Mesendoderm (in vitro differentiated cells): Measurements from ENCODE around the gene KEL.

ENCODE experiments used
- DNase-seq: peaks from one replicate; pipeline ENCODE4 v3.0.0; 2013
- H2AK5ac ChIP-seq: 2 replicates; pipeline ENCODE4 v1.6.1; 2013; ENCODE audit warnings: low read length, inconsistent platforms
- H2BK120ac ChIP-seq: 2 replicates; pipeline ENCODE4 v1.6.1; 2013; ENCODE audit warnings: low read depth, mild to moderate bottlenecking, low read length, moderate library complexity, mixed read lengths
- H2BK15ac ChIP-seq: replicated peaks from 2 replicates; pipeline ENCODE4 v1.6.1; 2013; ENCODE audit warnings: low read depth, mild to moderate bottlenecking, moderate library complexity
- H2BK5ac ChIP-seq: 2 replicates; pipeline ENCODE4 v1.6.1; 2013; ENCODE audit warnings: low read length, inconsistent platforms
- H3K18ac ChIP-seq: 2 replicates; pipeline ENCODE4 v1.6.1; 2013; ENCODE audit warnings: mild to moderate bottlenecking, low read length, mixed read lengths
- H3K23ac ChIP-seq: one replicate; pipeline ENCODE4 v1.6.1; 2013; ENCODE audit warnings: low read length
- H3K27ac ChIP-seq: 2 replicates; pipeline ENCODE4 v1.5.1; 2013; ENCODE audit warnings: low read depth, mild to moderate bottlenecking, inconsistent platforms, low read length, moderate library complexity
- H3K27me3 ChIP-seq: 2 replicates; pipeline ENCODE4 v1.6.1; 2013; ENCODE audit warnings: low read length, control low read depth, mild to moderate bottlenecking, inconsistent platforms; ENCODE audit not compliant: insufficient read depth, poor library complexity
- H3K36me3 ChIP-seq: 2 replicates; pipeline ENCODE4 v1.6.1; 2013; ENCODE audit warnings: low read length, inconsistent platforms; ENCODE audit not compliant: control insufficient read depth, insufficient read depth
- H3K4ac ChIP-seq: one replicate; pipeline ENCODE4 v1.6.1; 2013; ENCODE audit warnings: low read depth, mild to moderate bottlenecking, low read length, moderate library complexity
- H3K4me1 ChIP-seq: 2 replicates; pipeline ENCODE4 v1.6.1; 2013; ENCODE audit warnings: low read depth, low read length, inconsistent platforms; ENCODE audit not compliant: control insufficient read depth
- H3K4me2 ChIP-seq: 2 replicates; pipeline ENCODE4 v1.6.1; 2013; ENCODE audit warnings: low read length
- H3K4me3 ChIP-seq: 2 replicates; pipeline ENCODE4 v1.5.1; 2013; ENCODE audit warnings: mild to moderate bottlenecking, low read length
- H3K56ac ChIP-seq: one replicate; pipeline ENCODE4 v1.6.1; 2013; ENCODE audit warnings: low read length
- H3K79me1 ChIP-seq: 2 replicates; pipeline ENCODE4 v1.6.1; 2013; ENCODE audit warnings: low read length, inconsistent platforms
- H3K79me2 ChIP-seq: 2 replicates; pipeline ENCODE4 v1.6.1; 2013; ENCODE audit warnings: mild to moderate bottlenecking, low read length; ENCODE audit not compliant: control insufficient read depth, insufficient read depth
- H3K9ac ChIP-seq: 2 replicates; pipeline ENCODE4 v1.6.1; 2013; ENCODE audit warnings: low read length, inconsistent platforms
- H4K5ac ChIP-seq: one replicate; pipeline ENCODE4 v1.6.1; 2013; ENCODE audit warnings: low read length
- H4K8ac ChIP-seq: one replicate; pipeline ENCODE4 v1.6.1; 2013; ENCODE audit warnings: low read depth, mild to moderate bottlenecking, control low read depth, low read length, moderate library complexity
- WGBS: extraction: QIAGEN DNeasy Blood & Tissue Kit; methylation state at CpG from one replicate; pipeline ENCODE4 v1.1.7; 2013; ENCODE audit warnings: low lambda C conversion rate, missing lambda C conversion rate; ENCODE audit not compliant: insufficient coverage; ENCODE audit errors: extremely low coverage; 5-methylcytosine and 5-hydroxymethylcytosine counted together

KEL gene

DNA sequence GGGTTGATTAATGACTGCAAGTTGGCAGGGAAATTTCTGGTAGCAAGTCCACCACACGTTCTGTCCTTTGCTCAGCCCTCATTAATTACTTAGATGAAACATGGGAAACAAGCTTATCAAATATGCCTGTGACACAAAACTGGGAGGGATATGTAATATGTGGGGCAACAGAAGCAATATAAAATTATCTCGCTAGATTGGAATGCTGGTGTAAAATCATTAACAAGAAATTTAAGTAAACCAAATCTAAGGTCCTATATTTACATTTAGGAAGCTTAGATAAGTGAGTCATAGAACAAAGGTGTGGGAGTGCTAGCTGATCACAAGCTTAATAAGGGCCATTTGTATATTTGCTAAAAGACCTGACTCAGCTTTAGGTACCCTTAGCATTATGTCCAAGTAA is 52.1 kb downstream of the KEL start:
- no CpG with 5 or more reads among the region's 2 CpGs for WGBS
- no peak overlapping the region for H4K8ac ChIP-seq
- H4K5ac ChIP-seq: no peak overlapping the region
- no peak overlapping the region for H3K9ac ChIP-seq
- H3K79me1 ChIP-seq: no peaks in the 10 kb centered on the region
- no peak overlapping the region for H3K23ac ChIP-seq
- H3K4ac ChIP-seq: no peak overlapping the region
- H3K56ac ChIP-seq: no peak overlapping the region
- no peak overlapping the region for H3K4me3 ChIP-seq
- no peaks in the 10 kb centered on the region for H3K36me3 ChIP-seq
- no peak overlapping the region for H3K4me2 ChIP-seq
- H2AK5ac ChIP-seq: no peak overlapping the region
- no peak overlapping the region for H3K18ac ChIP-seq
- H3K79me2 ChIP-seq: no peaks in the 10 kb centered on the region
- H3K27ac ChIP-seq: no peak overlapping the region
- no peaks in the 10 kb centered on the region for H3K4me1 ChIP-seq
- no peak overlapping the region for H2BK5ac ChIP-seq
- H2BK15ac ChIP-seq: no peak overlapping the region
- no peaks in the 10 kb centered on the region for H3K27me3 ChIP-seq
- H2BK120ac ChIP-seq: no peak overlapping the region
- no peak for DNase-seq

DNA sequence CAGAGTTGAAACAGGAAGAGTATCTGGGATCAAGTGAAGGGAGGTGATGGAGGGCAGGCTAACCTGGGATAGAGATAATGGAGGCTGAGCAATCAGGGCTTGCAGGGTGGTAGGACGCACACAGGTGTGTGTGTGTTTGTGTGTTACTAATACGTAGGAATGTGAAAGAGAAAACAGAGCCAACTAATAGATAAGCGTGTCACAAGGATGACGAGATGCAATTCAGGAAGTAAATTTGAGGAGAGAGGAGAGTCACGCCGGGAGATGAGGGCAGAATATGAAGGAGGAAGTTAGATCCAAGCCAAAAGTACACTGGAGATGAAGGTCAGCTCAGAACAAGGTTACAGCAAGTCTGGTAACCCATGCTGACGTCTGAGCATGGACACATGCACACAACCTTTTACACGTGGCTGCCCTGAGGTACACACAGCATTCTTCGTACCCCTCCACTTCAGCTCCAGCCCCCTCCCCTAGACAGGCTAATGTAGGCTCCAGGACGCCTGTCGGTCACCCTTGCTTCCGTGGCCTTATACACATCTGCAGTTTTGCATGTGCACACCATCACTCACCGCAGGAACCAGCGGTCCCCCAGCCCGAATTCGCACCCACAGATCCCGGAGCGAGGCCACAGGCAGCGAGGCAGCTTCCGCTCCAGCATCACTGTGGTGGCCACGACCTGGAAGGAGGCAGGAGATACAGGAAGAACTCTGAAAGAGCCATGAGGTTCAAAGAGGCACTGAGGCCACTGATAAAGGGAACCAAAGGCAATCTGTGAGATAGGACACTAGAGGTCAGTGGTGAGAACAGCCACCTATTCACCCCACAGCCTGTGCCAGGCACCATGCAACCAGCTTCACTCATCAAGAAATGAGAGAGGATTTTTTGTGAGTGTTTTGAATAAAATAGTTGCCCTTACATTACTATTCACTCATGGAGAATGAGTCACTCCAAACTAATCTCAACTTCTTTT is 53.0 kb downstream of the KEL start:
- no peak overlapping the region for H3K4me3 ChIP-seq
- H4K8ac ChIP-seq: no peak overlapping the region
- H3K56ac ChIP-seq: no peak overlapping the region
- H3K4me2 ChIP-seq: no peak overlapping the region
- H4K5ac ChIP-seq: no peak overlapping the region
- H3K27me3 ChIP-seq: no peaks in the 10 kb centered on the region
- no peak overlapping the region for H3K4ac ChIP-seq
- H3K27ac ChIP-seq: no peak overlapping the region
- H3K23ac ChIP-seq: no peak overlapping the region
- no peak overlapping the region for H3K9ac ChIP-seq
- no peak overlapping the region for H2AK5ac ChIP-seq
- peak; percentile 62 for DNase-seq
- H3K79me2 ChIP-seq: no peaks in the 10 kb centered on the region
- no peaks in the 10 kb centered on the region for H3K4me1 ChIP-seq
- H3K36me3 ChIP-seq: no peaks in the 10 kb centered on the region
- H3K18ac ChIP-seq: no peak overlapping the region
- WGBS: no CpG with 5 or more reads among the region's 21 CpGs
- no peak overlapping the region for H2BK120ac ChIP-seq
- H2BK15ac ChIP-seq: no peak overlapping the region
- H3K79me1 ChIP-seq: no peaks in the 10 kb centered on the region
- H2BK5ac ChIP-seq: no peak overlapping the region

DNA sequence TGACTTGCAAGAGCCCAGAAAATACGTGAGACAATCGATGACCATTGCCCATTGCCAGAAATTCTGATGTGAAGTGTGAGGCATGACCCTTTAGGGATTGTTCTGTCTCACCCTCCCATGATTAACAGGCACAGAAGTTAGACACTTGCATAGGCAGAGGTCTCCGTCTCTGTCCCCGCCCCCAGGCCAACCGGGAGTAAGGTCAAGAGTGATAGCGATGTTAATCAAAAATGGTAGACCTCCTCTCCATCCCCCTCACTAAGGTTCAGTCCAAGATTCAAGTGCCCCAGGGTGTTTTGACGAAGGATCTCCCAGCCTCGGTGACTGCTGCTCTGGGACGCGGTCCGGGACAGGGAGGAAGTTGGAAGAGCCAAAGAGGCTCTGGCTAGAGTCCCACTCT is 53.9 kb downstream of the KEL start:
- Histone ChIP-seq H2BK15ac (no peak overlapping the region), H3K4me3 (no peak overlapping the region), H3K79me2 (no peaks in the 10 kb centered on the region), H4K5ac (no peak overlapping the region), H3K36me3 (no peaks in the 10 kb centered on the region), H3K4me2 (no peak overlapping the region), H3K4me1 (no peaks in the 10 kb centered on the region), H2BK120ac (no peak overlapping the region), H3K79me1 (no peaks in the 10 kb centered on the region), H2AK5ac (no peak overlapping the region), H3K27me3 (no peaks in the 10 kb centered on the region), H2BK5ac (no peak overlapping the region), H3K56ac (no peak overlapping the region), H3K27ac (no peak overlapping the region), H3K4ac (no peak overlapping the region), H3K9ac (no peak overlapping the region), H3K18ac (no peak overlapping the region), H3K23ac (no peak overlapping the region), H4K8ac (no peak overlapping the region)
- DNase-seq: no peak
- WGBS: no CpG with 5 or more reads among the region's 11 CpGs

DNA sequence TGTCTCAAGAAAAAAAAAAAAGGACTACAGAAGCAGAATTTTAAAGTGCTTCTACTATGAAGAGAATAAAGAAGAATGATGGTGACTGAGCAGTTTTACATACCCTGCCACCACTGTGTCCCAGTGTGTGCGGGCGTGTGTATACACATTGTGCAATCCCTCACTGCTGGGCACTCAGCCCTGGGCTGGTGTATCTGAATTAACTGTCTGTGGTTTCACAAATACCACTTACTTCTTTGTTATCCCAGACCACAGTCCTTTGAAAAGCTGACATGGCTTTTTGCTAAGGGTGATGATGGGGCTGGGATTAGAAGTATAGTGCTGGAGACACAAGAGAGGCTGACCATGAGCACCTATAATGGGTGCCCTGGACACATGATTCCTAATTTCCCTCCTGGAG is 55.5 kb downstream of the KEL start:
- no CpG with 5 or more reads among the region's 2 CpGs for WGBS
- Histone ChIP-seq H3K79me1 (no peaks in the 10 kb centered on the region), H3K4ac (no peak overlapping the region), H2AK5ac (no peak overlapping the region), H3K4me1 (no peaks in the 10 kb centered on the region), H3K27ac (no peak overlapping the region), H3K79me2 (no peaks in the 10 kb centered on the region), H3K36me3 (no peaks in the 10 kb centered on the region), H2BK120ac (no peak overlapping the region), H2BK5ac (no peak overlapping the region), H4K8ac (no peak overlapping the region), H2BK15ac (no peak overlapping the region), H3K23ac (no peak overlapping the region), H3K9ac (no peak overlapping the region), H3K56ac (no peak overlapping the region), H3K27me3 (no peaks in the 10 kb centered on the region), H3K4me3 (no peak overlapping the region), H3K4me2 (no peak overlapping the region), H3K18ac (no peak overlapping the region), H4K5ac (no peak overlapping the region)
- no peak for DNase-seq

DNA sequence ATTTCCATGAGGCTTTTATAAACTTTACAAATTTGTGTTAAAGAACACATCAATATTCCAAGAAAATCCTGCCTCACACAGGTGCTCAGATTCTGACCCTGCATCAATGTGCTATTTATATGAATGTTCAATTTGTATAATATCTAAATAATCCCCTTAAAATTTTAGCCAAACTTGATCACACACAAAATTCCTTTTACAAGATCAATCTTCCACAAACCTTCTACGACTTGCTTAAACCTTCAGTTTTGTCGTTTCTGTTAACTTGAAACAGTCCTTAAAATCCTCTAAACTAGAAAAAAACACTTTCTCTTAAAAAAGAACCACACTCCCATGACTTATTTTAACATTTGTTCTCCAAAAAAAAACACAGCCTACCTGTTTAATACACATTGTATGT is 56.4 kb downstream of the KEL start:
- Histone ChIP-seq H3K27ac (no peak overlapping the region), H3K9ac (no peak overlapping the region), H3K18ac (no peak overlapping the region), H2BK5ac (no peak overlapping the region), H4K8ac (no peak overlapping the region), H3K4me1 (no peaks in the 10 kb centered on the region), H3K4me3 (no peak overlapping the region), H2BK120ac (no peak overlapping the region), H3K79me2 (no peaks in the 10 kb centered on the region), H3K23ac (no peak overlapping the region), H3K79me1 (no peaks in the 10 kb centered on the region), H3K4ac (no peak overlapping the region), H3K36me3 (no peaks in the 10 kb centered on the region), H3K56ac (no peak overlapping the region), H3K4me2 (no peak overlapping the region), H2BK15ac (no peak overlapping the region), H2AK5ac (no peak overlapping the region), H4K5ac (no peak overlapping the region), H3K27me3 (no peaks in the 10 kb centered on the region)
- no peak for DNase-seq
- WGBS: no CpG with 5 or more reads among the region's 2 CpGs

DNA sequence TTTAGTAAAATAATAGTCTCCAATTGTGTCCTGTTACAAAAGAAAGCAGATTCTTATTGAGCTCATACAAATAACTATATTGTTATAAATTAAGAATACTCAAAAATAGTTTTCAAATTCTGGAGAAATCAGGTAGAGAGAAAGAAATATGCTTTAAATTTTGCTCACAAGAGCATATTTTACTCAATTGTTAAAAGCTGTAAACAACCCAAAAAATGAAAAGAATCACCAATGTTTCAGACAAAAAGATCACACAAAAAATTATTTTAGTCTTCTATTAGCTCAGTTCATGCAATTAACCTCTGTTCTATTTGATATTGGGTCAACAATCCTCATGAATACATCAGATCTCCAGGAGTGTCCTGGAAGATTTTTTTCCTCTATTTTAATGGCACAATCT is 58.0 kb downstream of the KEL start:
- no peak overlapping the region for H3K4me2 ChIP-seq
- no peak overlapping the region for H3K18ac ChIP-seq
- H3K79me2 ChIP-seq: no peaks in the 10 kb centered on the region
- no peaks in the 10 kb centered on the region for H3K4me1 ChIP-seq
- no peak overlapping the region for H2AK5ac ChIP-seq
- peak; percentile 11 for DNase-seq
- no peak overlapping the region for H4K5ac ChIP-seq
- H2BK120ac ChIP-seq: no peak overlapping the region
- H3K23ac ChIP-seq: no peak overlapping the region
- H3K27me3 ChIP-seq: no peaks in the 10 kb centered on the region
- no peaks in the 10 kb centered on the region for H3K36me3 ChIP-seq
- no peak overlapping the region for H3K9ac ChIP-seq
- H3K4ac ChIP-seq: no peak overlapping the region
- no peak overlapping the region for H2BK5ac ChIP-seq
- H3K27ac ChIP-seq: no peak overlapping the region
- no peak overlapping the region for H3K4me3 ChIP-seq
- no peak overlapping the region for H4K8ac ChIP-seq
- no peak overlapping the region for H2BK15ac ChIP-seq
- H3K79me1 ChIP-seq: no peaks in the 10 kb centered on the region
- no peak overlapping the region for H3K56ac ChIP-seq
